Left cardiac atrium (tissue), 4 donors: ENCODE results near the gene LATS2. TPM values are rescaled to one million over a fixed set of nuclear protein-coding genes. Genes with fewer than 3 reads are reported as not detected.

Experiments used
- ATAC-seq, 2 donors: fragments of 200-7000 bp; cut with Tn5 transposase; one replicate each; pipeline ENCODE4 v1.9.1; 2020; ENCODE audit warnings: mild to moderate bottlenecking in 2 of 2, moderate library complexity in 2 of 2
- DNase-seq: peaks from one replicate; pipeline ENCODE4 v3.0.0-alpha.2; 2020
- intact Hi-C, 2 donors: fragments of 100-400 bp; cut with DNase I; formaldehyde crosslinking; loops; one replicate each; pipeline versions ENCODE4 v1.14.1 to v1.15.1; 2022 to 2023
- long read RNA-seq: library from polyadenylated mRNA; unstranded; transcript quantifications from one replicate; pipeline ENCODE4 v2.0.0, GENCODE V29; 2021
- total RNA-seq, 2 donors: library from RNA; stranded (reverse); fragmentation: NEBNext Ultra II Directional; extraction: Animal tissue kit (Norgen Biotek cat#: 25700); gene quantifications; one replicate each; pipeline ENCODE4 v1.2.1, GENCODE V29; 2021
- donor health status: DM: no; HTN: yes; CAD: no.
- donor health status: DM: no; HTN: yes; CAD: no; lungs with severe emphysema.
- donor health status: DM: yes; HTN: yes; CAD: no.
- donor health status: Dilated cardiomyopathy.

The LATS2 gene
- total RNA-seq: 10 to 100 TPM; 19.3 to 30.9 TPM
- long read RNA-seq, partial matches to known transcripts: 3 of 6 reads
- long read RNA-seq, other reads (novel, unspliced or antisense): 3 of 6 reads

GRCh38 chr13:21061029-21061763, at the start of gene LATS2:
Gene LATS2 (minus strand): TSS chr13:21061586. CDS start chr13:21046026, 15,560 bp downstream.
- intact Hi-C loops: loop anchor here in 1 of 2 donors (5.0 kb wide), 1 partner anchor 44 kb away; no protein-coding TSS in a partner anchor
- DNase-seq (peak; percentile 97), ATAC-seq (peak; percentile 95 to 97)

GRCh38 chr13:21109168-21109567, 47.8 kb upstream of the LATS2 start:
- intact Hi-C loops: no loop called here
- no peak for ATAC-seq
- DNase-seq: no peak

GRCh38 chr13:21106089-21106488, 44.7 kb upstream of the LATS2 start:
- DNase-seq: no peak
- intact Hi-C loops: no loop called here
- no peak for ATAC-seq

- intact Hi-C loops: no loop called here
- DNase-seq: no peak
Observed at GRCh38 chr13:21104199-21105019, 43.0 kb upstream of the LATS2 start.

GRCh38 chr13:21101865-21102576, 40.6 kb upstream of the LATS2 start:
- intact Hi-C loops: no loop called here
- ATAC-seq: no peak
- no peak for DNase-seq

More at GRCh38 chr13:21104199-21105019, 43.0 kb upstream of the LATS2 start:
- no peak for ATAC-seq

GRCh38 chr13:21100994-21101757, 39.8 kb upstream of the LATS2 start:
- no peak for ATAC-seq
- intact Hi-C loops: no loop called here
- DNase-seq: no peak

GRCh38 chr13:21100211-21100610, 38.8 kb upstream of the LATS2 start:
- no peak for ATAC-seq
- DNase-seq: no peak
- intact Hi-C loops: no loop called here

- intact Hi-C loops: no loop called here
- DNase-seq (no peak), ATAC-seq (no peak)
Observed at GRCh38 chr13:21095311-21095710, 33.9 kb upstream of the LATS2 start.

GRCh38 chr13:21089830-21090229, 28.4 kb upstream of the LATS2 start:
- DNase-seq (no peak), ATAC-seq (no peak)
- intact Hi-C loops: no loop called here

GRCh38 chr13:21088534-21088933, 27.1 kb upstream of the LATS2 start:
- no peak for DNase-seq
- ATAC-seq: no peak
- intact Hi-C loops: no loop called here

- intact Hi-C loops: no loop called here
- ATAC-seq: no peak
- DNase-seq: no peak
Observed at GRCh38 chr13:21086929-21087328, 25.5 kb upstream of the LATS2 start.

- DNase-seq (no peak), ATAC-seq (no peak)
- intact Hi-C loops: no loop called here
Observed at GRCh38 chr13:21081926-21082325, 20.5 kb upstream of the LATS2 start.

- DNase-seq: no peak
- intact Hi-C loops: no loop called here
- ATAC-seq: no peak
Observed at GRCh38 chr13:21080593-21080891, 19.2 kb upstream of the LATS2 start.

GRCh38 chr13:21079761-21080592, 18.6 kb upstream of the LATS2 start:
- ATAC-seq: peak; percentile 35 to 39
- intact Hi-C loops: loop anchor here in 1 of 2 donors (10.0 kb wide), 1 partner anchor 135 kb away; no protein-coding TSS in a partner anchor
- DNase-seq: no peak

GRCh38 chr13:21079221-21079620, 17.8 kb upstream of the LATS2 start:
- intact Hi-C loops: loop anchor here in 1 of 2 donors (10.0 kb wide), 1 partner anchor 134 kb away; no protein-coding TSS in a partner anchor
- ATAC-seq (no peak), DNase-seq (no peak)

- intact Hi-C loops: loop anchor here in 1 of 2 donors (10.0 kb wide), 1 partner anchor 134 kb away; no protein-coding TSS in a partner anchor
- no peak for ATAC-seq
Observed at GRCh38 chr13:21078501-21078900, 17.1 kb upstream of the LATS2 start.

GRCh38 chr13:21077788-21078353, 16.5 kb upstream of the LATS2 start:
- ATAC-seq (no peak), DNase-seq (no peak)
- intact Hi-C loops: loop anchor here in 1 of 2 donors (10.0 kb wide), 1 partner anchor 133 kb away; no protein-coding TSS in a partner anchor

More at GRCh38 chr13:21078501-21078900, 17.1 kb upstream of the LATS2 start:
- DNase-seq: no peak
